HG03135 (cell line): ENCODE data around the gene ACAT2.
"Not testable (repeated sequence)": the region's sequence is repeated elsewhere in the genome, so short reads cannot be mapped to it uniquely, and the experiment has no call there.

Source experiments
- ATAC-seq: cut with Tn5 transposase; IDR thresholded peaks from one replicate; pipeline ENCODE4 v1.9.1; 2021; ENCODE audit warnings: mild to moderate bottlenecking, moderate library complexity; ENCODE audit not compliant: unreplicated experiment

The ACAT2 gene

GRCh38 chr6:159729598-159730331 lies 32.1 kb upstream of the ACAT2 start:
- no peak for ATAC-seq

GRCh38 chr6:159730332-159730676 lies 31.5 kb upstream of the ACAT2 start:
- ATAC-seq: no peak

- ATAC-seq: not testable (repeated sequence)
Measured at GRCh38 chr6:159732550-159732949, 29.3 kb upstream of the ACAT2 start.

GRCh38 chr6:159733395-159733794 lies 28.4 kb upstream of the ACAT2 start:
- ATAC-seq: not testable (repeated sequence)

- no peak for ATAC-seq
Measured at GRCh38 chr6:159736908-159737307, 24.9 kb upstream of the ACAT2 start.

- no peak for ATAC-seq
Measured at GRCh38 chr6:159739341-159739740, 22.5 kb upstream of the ACAT2 start.

GRCh38 chr6:159742165-159742564 lies 19.7 kb upstream of the ACAT2 start:
- ATAC-seq: no peak

- no peak for ATAC-seq
Measured at GRCh38 chr6:159745081-159745480, 16.8 kb upstream of the ACAT2 start.

- no peak for ATAC-seq
Measured at GRCh38 chr6:159746759-159747158, 15.1 kb upstream of the ACAT2 start.

- ATAC-seq: not testable (repeated sequence)
Measured at GRCh38 chr6:159748127-159748526, 13.7 kb upstream of the ACAT2 start.

- ATAC-seq: no peak
Measured at GRCh38 chr6:159751448-159751847, 10.4 kb upstream of the ACAT2 start.

- ATAC-seq: no peak
Measured at GRCh38 chr6:159753081-159753872, 8.6 kb upstream of the ACAT2 start.

GRCh38 chr6:159754401-159754800 lies 7.4 kb upstream of the ACAT2 start:
- no peak for ATAC-seq

- ATAC-seq: no peak
Measured at GRCh38 chr6:159754959-159755914, 6.6 kb upstream of the ACAT2 start.

GRCh38 chr6:159756508-159756907 lies 5.3 kb upstream of the ACAT2 start:
- ATAC-seq: no peak

GRCh38 chr6:159758031-159759001 lies 3.5 kb upstream of the ACAT2 start:
- no peak for ATAC-seq

- no peak for ATAC-seq
Measured at GRCh38 chr6:159759645-159760044, 2.2 kb upstream of the ACAT2 start.

GRCh38 chr6:159760602-159761057 lies 1.2 kb upstream of the ACAT2 start:
- no peak for ATAC-seq

- peak; percentile 4 for ATAC-seq
Measured at GRCh38 chr6:159761129-159761872, 544 bp upstream of the ACAT2 start.
